Type B pancreatic cell (in vitro differentiated cells): ENCODE results near the gene CUL2. TPM values are rescaled to one million over a fixed set of nuclear protein-coding genes. Genes with fewer than 3 reads are reported as not detected.

Experiments
- DNase-seq: peaks from one replicate; pipeline ENCODE4 v3.0.0; 2021; ENCODE audit warnings: mixed read lengths; ENCODE audit not compliant: unreplicated experiment; ENCODE audit errors: extremely low spot score
- H3K27ac Mint-ChIP-seq: 2 replicates; pipeline ENCODE4 v1.8.0; 2021; ENCODE audit warnings: mild to moderate bottlenecking, mixed read lengths
- H3K27me3 Mint-ChIP-seq: 2 replicates; pipeline ENCODE4 v1.8.0; 2021; ENCODE audit warnings: mixed read lengths
- H3K36me3 Mint-ChIP-seq: 2 replicates; pipeline ENCODE4 v1.8.0; 2021; ENCODE audit warnings: mixed read lengths
- H3K4me1 Mint-ChIP-seq: one replicate; pipeline ENCODE4 v1.8.0; 2021; ENCODE audit warnings: mixed read lengths; ENCODE audit not compliant: unreplicated experiment
- H3K4me3 Mint-ChIP-seq: 2 replicates; pipeline ENCODE4 v1.8.0; 2021; ENCODE audit warnings: mild to moderate bottlenecking, mixed read lengths
- H3K9me3 Mint-ChIP-seq: 2 replicates; pipeline ENCODE4 v1.8.0; 2021; ENCODE audit warnings: mixed read lengths
- long read RNA-seq: library from polyadenylated mRNA; unstranded; transcript quantifications from one replicate; pipeline ENCODE4 v2.0.0, GENCODE V29; 2020
- total RNA-seq: library from RNA; stranded (reverse); gene quantifications from 2 replicates; pipeline ENCODE4 v1.2.1, GENCODE V29; 2021; ENCODE audit warnings: low replicate concordance
- TF ChIP-seq, protein P1 (sequence below): fragments of 200-600 bp; sonication (generic); conservative IDR thresholded peaks from 2 replicates; pipeline ENCODE4 v1.5.0; 2021; ENCODE audit warnings: antibody characterized with exemption, mild to moderate bottlenecking

Gene CUL2
- 32.4 and 36.4 TPM in 2 replicates for total RNA-seq
- long read RNA-seq, full-length matches to known transcripts, result 41 of 67 reads
- long read RNA-seq, partial matches to known transcripts, result 20 of 67 reads
- long read RNA-seq, other reads (novel, unspliced or antisense), result 6 of 67 reads

DNA sequence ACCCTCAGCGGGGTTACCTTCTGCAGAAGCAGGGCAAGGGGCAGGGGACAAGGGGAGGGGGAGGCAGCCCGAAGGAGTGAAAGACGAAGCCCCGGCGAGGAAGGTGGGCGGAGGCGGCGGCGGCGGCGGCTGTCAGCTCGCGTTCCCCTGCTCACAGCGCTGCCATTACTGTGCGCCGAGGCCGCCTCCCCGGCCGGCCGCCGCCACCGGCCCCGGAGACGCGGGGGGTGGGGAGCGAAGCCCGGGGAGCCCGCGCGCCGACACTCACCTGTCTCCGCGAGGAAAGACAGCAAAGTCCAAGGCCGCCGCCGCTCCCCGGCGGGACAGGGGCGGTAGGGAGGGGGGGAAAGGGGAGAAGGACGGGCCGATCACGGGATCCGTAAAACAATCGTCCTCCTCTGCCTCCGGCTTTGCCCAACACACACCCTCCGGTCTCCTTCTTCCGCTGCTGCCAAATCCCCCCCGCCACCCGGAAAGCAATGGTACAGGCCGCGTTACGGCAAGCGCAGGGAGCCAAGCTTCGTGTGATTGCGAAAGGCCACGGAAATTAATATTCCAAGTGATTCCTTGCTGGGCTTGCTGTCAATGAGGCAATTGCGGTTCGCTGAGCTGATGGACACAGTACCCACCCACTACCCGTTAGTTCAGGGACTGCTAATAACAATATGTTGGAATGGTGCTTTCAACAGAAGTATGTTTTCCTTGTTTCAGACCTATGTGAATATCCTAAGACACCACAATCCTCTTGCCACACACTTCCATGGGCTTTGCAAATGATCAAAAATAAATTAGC lies at the start of gene CUL2:
CUL2 (minus strand) TSS at position 180 of the 793 bp plus-strand sequence. CDS start 19,024 bp downstream, outside the sequence.
- DNase-seq, result peak; percentile 93
- Mint-ChIP-seq H3K4me3 (peak within 1 kb of the TSS; percentile 99), H3K4me1 (peaks cover 16% of the 10 kb centered on the region), H3K36me3 (peaks cover 9% of the 10 kb centered on the region), H3K9me3 (no peaks in the 10 kb centered on the region), H3K27ac (peak within 1 kb of the TSS; percentile 95), H3K27me3 (peaks cover 2% of the 10 kb centered on the region)
- TF ChIP-seq, protein P1, sequence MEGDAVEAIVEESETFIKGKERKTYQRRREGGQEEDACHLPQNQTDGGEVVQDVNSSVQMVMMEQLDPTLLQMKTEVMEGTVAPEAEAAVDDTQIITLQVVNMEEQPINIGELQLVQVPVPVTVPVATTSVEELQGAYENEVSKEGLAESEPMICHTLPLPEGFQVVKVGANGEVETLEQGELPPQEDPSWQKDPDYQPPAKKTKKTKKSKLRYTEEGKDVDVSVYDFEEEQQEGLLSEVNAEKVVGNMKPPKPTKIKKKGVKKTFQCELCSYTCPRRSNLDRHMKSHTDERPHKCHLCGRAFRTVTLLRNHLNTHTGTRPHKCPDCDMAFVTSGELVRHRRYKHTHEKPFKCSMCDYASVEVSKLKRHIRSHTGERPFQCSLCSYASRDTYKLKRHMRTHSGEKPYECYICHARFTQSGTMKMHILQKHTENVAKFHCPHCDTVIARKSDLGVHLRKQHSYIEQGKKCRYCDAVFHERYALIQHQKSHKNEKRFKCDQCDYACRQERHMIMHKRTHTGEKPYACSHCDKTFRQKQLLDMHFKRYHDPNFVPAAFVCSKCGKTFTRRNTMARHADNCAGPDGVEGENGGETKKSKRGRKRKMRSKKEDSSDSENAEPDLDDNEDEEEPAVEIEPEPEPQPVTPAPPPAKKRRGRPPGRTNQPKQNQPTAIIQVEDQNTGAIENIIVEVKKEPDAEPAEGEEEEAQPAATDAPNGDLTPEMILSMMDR, result no peak

DNA sequence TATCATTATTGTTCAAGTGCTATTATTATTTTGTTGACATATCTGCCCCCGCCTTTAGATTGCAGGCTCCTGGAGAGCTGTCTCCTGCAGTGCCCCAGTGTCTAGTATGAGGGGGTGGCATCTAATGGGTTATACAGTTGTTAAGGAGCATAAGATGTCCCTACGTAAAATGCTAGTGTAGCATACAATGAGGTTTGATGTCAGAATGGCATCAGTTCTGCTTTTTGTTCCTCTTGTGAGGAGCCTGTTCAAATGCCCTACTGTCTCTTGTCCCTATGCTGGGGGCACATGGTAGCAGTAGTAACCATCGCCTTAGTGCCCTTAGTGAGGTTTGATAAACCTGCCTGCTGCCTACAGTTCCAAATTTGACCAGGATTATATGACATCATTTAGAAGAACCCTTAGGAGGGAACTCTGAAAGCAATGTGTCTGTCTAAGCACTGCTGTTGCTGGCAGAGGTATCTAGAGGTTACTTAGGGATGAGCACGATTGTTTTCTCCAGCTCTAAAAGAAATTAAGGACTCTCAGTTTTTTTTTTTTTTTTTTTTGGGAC lies 46.2 kb upstream of the CUL2 start:
- TF ChIP-seq, protein P1, result no peak
- H3K9me3 Mint-ChIP-seq, result no peaks in the 10 kb centered on the region
- no peaks in the 10 kb centered on the region for H3K27me3 Mint-ChIP-seq
- no peak for DNase-seq
- no peaks in the 10 kb centered on the region for H3K36me3 Mint-ChIP-seq
- no peak overlapping the region for H3K27ac Mint-ChIP-seq
- H3K4me3 Mint-ChIP-seq, result no peak overlapping the region
- H3K4me1 Mint-ChIP-seq, result peaks cover 5% of the 10 kb centered on the region

DNA sequence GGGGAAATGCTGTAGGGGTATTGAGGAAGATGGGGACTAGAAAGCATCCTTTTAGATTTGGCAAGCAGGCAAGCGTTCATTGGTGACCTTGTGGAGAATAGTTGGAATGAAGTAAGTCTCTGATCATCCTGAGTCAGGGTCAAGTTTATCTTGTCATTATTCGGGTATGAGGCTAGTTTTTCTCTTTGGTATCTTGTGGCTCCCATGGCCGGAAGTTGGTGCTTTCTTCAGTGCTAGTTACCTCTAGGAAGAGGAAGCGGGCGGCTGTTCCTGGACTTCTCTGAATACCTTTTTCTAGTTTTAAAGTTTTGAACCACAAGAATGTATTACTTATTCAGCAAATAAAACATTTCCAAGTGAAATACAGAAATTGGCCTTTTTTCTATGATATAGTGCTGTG lies 45.7 kb upstream of the CUL2 start:
- TF ChIP-seq, protein P1, result no peak
- peaks cover 8% of the 10 kb centered on the region for H3K4me1 Mint-ChIP-seq
- H3K9me3 Mint-ChIP-seq, result no peaks in the 10 kb centered on the region
- no peaks in the 10 kb centered on the region for H3K36me3 Mint-ChIP-seq
- H3K4me3 Mint-ChIP-seq, result no peak overlapping the region
- no peaks in the 10 kb centered on the region for H3K27me3 Mint-ChIP-seq
- no peak overlapping the region for H3K27ac Mint-ChIP-seq
- DNase-seq, result no peak

DNA sequence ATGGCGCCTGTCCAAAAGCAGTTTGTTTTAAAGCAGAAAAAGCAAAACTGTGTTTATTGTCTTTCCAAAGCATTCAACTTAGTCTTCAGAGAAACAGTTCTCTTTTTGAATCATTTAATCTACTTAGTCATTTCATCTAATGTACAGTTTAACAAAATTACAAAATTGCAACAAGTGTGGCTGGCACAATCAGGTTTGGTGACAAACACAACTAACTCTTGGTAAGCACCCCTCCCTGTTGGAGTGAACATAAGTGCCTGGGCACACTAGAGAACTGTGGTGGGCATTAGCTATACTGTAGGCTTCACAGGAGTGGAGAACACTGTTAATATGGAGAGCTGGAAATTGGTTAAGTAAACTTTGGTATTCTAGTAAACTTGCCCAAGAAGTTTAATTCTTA lies 43.4 kb upstream of the CUL2 start:
- Mint-ChIP-seq H3K4me3 (no peak overlapping the region), H3K27me3 (no peaks in the 10 kb centered on the region), H3K9me3 (no peaks in the 10 kb centered on the region), H3K27ac (no peak overlapping the region), H3K36me3 (no peaks in the 10 kb centered on the region), H3K4me1 (peaks cover 20% of the 10 kb centered on the region)
- TF ChIP-seq, protein P1, result no peak
- DNase-seq, result no peak

DNA sequence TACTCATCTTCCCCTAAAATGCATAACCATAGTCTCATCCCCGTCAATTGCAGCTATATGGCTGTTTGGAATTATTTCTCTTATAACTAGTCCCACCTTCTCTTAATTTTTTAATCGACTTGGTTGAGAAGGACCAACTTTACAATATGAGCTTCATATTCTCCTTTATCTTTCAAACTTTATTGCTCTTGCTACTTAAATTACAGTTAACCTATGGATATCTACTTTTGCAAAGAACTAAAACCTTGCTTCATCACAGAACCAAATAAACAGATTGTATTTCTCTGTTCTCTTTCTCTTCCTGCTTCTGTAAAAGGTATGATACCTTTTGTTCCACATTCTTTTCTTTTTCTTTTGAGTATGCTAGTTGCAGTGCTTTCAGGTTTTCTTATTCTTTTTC lies 42.6 kb upstream of the CUL2 start:
- Mint-ChIP-seq H3K4me3 (no peak overlapping the region), H3K36me3 (peaks cover 3% of the 10 kb centered on the region), H3K4me1 (peaks cover 24% of the 10 kb centered on the region), H3K27ac (no peak overlapping the region), H3K27me3 (no peaks in the 10 kb centered on the region), H3K9me3 (no peaks in the 10 kb centered on the region)
- TF ChIP-seq, protein P1, result no peak
- DNase-seq, result no peak
